GM21367 (cell line): ENCODE measurements around the gene ARAP3.
"Not testable (repeated sequence)": the region's sequence is repeated elsewhere in the genome, so short reads cannot be mapped to it uniquely, and the experiment has no call there.

Experiments used
- ATAC-seq: cut with Tn5 transposase; IDR thresholded peaks from one replicate; pipeline ENCODE4 v1.9.1; 2021; ENCODE audit not compliant: unreplicated experiment

ARAP3 gene

GRCh38 chr5:141681695-141682641 is at the start of gene ARAP3:
TSS of gene ARAP3 (minus strand) at chr5:141682230. CDS start at chr5:141680486, 1,744 bp downstream.
- ATAC-seq: no peak

- no peak for ATAC-seq
These were observed 47.5 kb upstream of the ARAP3 start for GRCh38 chr5:141729387-141730006.

DNA sequence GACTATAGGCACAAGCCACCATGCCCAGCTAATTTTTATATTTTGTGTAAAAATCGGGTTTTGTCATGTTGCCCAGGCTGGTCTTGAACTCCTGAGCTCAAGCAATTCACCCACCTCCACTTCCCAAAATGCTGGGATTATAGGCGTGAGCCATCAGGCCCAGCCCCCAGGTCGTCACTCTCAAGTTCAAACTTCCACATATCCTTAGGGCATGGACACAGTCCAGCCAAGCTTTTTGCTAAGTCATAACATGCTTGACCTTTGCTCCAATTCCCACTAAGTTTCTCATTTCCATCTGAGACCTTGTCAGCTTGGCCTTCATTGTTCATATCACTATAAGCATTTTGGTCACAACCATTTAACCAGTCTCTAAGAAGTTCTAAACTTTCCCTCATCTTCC is 43.9 kb upstream of the ARAP3 start:
- no peak for ATAC-seq

- not testable (repeated sequence) for ATAC-seq
These were observed 43.1 kb upstream of the ARAP3 start for GRCh38 chr5:141725174-141725573.

- ATAC-seq: no peak
These were observed 40.2 kb upstream of the ARAP3 start for GRCh38 chr5:141722266-141722665.

- no peak for ATAC-seq
These were observed 35.0 kb upstream of the ARAP3 start for GRCh38 chr5:141717043-141717442.

- ATAC-seq: no peak
These were observed 34.4 kb upstream of the ARAP3 start for GRCh38 chr5:141716468-141716867.

DNA sequence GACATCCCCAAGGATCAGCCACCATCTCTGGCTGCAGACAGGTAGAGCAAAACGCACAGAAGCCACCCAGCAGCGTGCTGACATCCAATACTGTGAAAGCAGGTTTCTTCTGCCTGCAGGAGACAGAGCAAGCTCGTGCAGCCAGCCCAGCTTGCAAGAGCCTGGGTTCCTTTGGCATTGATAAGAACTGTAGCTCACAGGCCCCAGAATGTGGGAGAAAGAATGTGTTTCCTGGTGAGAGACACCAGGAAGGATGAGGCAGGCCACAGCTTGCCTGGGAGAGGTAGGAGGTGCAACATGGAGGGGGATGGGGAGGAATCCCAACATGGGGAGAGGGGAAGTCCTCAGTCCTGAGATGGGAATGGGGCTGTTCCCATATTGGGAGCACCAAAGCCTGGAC is 34.0 kb upstream of the ARAP3 start:
- ATAC-seq: no peak

- ATAC-seq: no peak
These were observed 33.4 kb upstream of the ARAP3 start for GRCh38 chr5:141715346-141715905.

- no peak for ATAC-seq
These were observed 32.7 kb upstream of the ARAP3 start for GRCh38 chr5:141714542-141715310.

- ATAC-seq: no peak
These were observed 31.7 kb upstream of the ARAP3 start for GRCh38 chr5:141713616-141714309.

DNA sequence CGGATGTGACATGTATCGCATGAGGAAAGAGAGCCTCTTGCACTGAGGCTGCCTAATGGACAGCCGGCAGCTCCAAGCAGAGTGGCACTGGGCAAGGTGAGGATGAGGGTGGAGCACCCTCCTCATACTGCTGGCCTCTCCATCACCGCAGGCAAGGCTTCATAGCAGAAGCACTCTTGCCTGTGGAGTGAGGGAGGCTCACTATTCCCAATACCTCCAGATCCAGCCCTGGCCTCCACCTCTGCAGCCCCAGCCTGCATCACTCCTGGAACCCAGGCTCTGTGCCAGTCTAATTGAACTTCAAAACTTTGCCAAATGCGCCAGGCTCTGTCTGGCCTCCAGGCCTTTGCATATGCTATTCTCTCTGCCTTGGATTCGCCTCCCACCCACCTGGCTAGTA is 29.7 kb upstream of the ARAP3 start:
- ATAC-seq: no peak

DNA sequence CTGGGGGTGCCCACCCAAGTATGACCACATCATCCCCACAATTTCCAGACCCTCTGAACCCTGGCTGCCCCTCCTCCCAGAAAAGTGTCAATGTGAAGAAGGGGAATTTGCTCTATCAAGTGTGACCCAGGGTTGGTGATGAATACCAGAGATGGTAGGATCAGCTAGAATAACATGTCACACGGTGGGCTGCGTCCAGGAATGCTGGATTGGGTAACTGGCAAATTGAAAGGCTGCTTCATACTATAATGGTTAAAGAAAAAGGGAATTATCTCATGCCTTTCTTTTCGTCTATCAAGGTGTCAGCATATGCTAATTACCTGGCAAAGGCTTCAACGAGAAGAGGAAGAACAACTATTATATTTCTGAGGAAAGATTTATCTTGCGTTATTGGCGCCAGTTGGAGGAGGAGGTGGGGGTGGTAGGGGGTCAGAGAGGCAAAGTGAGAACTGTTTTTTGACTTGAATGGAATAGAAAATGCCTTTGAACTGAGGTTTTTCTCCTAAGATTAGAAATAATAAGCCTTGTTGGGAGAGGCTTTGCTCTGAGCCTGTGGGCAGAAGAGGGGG is 27.8 kb upstream of the ARAP3 start:
- ATAC-seq: no peak

GRCh38 chr5:141708016-141708415 is 26.0 kb upstream of the ARAP3 start:
- ATAC-seq: no peak

GRCh38 chr5:141707510-141707909 is 25.5 kb upstream of the ARAP3 start:
- no peak for ATAC-seq

DNA sequence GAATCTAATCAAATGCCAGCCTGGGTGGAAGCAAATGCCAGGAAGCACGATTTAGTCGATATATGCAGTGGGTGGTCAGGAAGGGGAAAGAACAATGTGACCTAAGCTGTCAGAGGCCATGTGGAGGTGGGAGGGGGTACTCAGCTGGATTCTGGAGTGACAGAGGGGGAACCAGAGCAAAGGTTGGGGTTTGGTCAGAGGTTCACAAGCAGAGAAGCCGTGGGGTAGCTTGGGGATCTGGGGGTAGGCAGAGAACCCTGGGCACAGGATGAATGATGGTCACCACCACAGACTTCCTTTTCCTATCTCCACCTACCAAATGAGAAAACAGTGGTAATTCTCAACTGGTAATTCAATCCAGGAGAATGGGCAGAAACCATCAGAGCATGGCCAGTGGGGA is 24.1 kb upstream of the ARAP3 start:
- ATAC-seq: no peak

DNA sequence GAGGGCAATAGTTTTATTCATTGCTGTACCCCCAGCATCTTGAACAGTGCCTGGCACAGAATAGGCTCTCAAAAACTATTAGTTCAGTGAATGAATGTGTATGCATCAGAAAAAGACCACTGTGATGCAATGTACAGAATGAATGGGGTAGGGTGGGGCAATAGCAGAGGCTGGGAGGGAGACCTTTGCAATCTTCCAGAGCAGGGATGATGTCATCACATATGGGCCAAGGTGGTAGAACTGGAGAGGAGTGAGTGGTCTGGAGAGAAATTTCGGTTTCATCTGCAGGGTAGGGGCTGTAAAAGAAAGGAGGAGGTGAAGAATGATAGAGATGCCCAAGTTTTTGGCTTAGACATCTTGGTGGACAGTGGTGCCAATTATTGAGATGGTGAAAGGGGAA is 23.4 kb upstream of the ARAP3 start:
- no peak for ATAC-seq

- ATAC-seq: no peak
These were observed 22.8 kb upstream of the ARAP3 start for GRCh38 chr5:141704782-141705297.

- no peak for ATAC-seq
These were observed 21.1 kb upstream of the ARAP3 start for GRCh38 chr5:141703133-141703561.
